H9 (cell line): Measurements from ENCODE around the gene CYTIP. TPM values are rescaled to one million over a fixed set of nuclear protein-coding genes. Genes with fewer than 3 reads are reported as not detected.

ENCODE experiments used
- DNase-seq: peaks from one replicate; pipeline ENCODE4 v3.0.0-alpha.2; 2017
- H2AFZ ChIP-seq: one replicate; pipeline ENCODE4 v1.6.1; 2013; ENCODE audit warnings: mild to moderate bottlenecking, low read length, control low read depth, moderate library complexity
- H2AK5ac ChIP-seq: 2 replicates; pipeline ENCODE4 v1.6.1; 2013; ENCODE audit warnings: low read length, control low read depth, mixed read lengths; ENCODE audit not compliant: insufficient read length
- H2BK120ac ChIP-seq: one replicate; pipeline ENCODE4 v1.6.1; 2013; ENCODE audit warnings: low read depth, mild to moderate bottlenecking, low read length, control low read depth, inconsistent platforms; ENCODE audit not compliant: poor library complexity, severe bottlenecking
- H2BK12ac ChIP-seq: 2 replicates; pipeline ENCODE4 v1.6.1; 2013; ENCODE audit warnings: low read length, control low read depth, mixed read lengths, low read depth; ENCODE audit not compliant: insufficient read length
- H2BK15ac ChIP-seq: 2 replicates; pipeline ENCODE4 v1.6.1; 2013; ENCODE audit warnings: low read depth, low read length, control low read depth
- H2BK20ac ChIP-seq: one replicate; pipeline ENCODE4 v1.6.1; 2013; ENCODE audit warnings: low read depth, mild to moderate bottlenecking, low read length, control low read depth, inconsistent platforms; ENCODE audit not compliant: poor library complexity, severe bottlenecking
- H2BK5ac ChIP-seq: 2 replicates; pipeline ENCODE4 v1.6.1; 2013; ENCODE audit warnings: low read length, control low read depth, mixed read lengths; ENCODE audit not compliant: insufficient read length
- H3K14ac ChIP-seq: 2 replicates; pipeline ENCODE4 v1.6.1; 2013; ENCODE audit warnings: low read length, control low read depth; ENCODE audit not compliant: insufficient read depth
- H3K18ac ChIP-seq: 2 replicates; pipeline ENCODE4 v1.6.1; 2013; ENCODE audit warnings: low read depth, mild to moderate bottlenecking, mixed read lengths, low read length, control low read depth; ENCODE audit not compliant: insufficient read length
- H3K23ac ChIP-seq: 2 replicates; pipeline ENCODE4 v1.6.1; 2013; ENCODE audit warnings: low read length, control low read depth, mixed read lengths, low read depth; ENCODE audit not compliant: insufficient read length
- H3K23me2 ChIP-seq: 2 replicates; pipeline ENCODE4 v1.6.1; 2013; ENCODE audit warnings: low read depth, mild to moderate bottlenecking, mixed read lengths, low read length, control low read depth; ENCODE audit not compliant: insufficient read length, poor library complexity, severe bottlenecking
- H3K27ac ChIP-seq: 2 replicates; pipeline ENCODE4 v1.5.1; 2013; ENCODE audit warnings: low read length, control low read depth, mixed read lengths, low read depth; ENCODE audit not compliant: insufficient read length
- H3K27me3 ChIP-seq: 2 replicates; pipeline ENCODE4 v1.6.1; 2013; ENCODE audit warnings: low read length, control low read depth, inconsistent platforms; ENCODE audit not compliant: insufficient read depth
- H3K4ac ChIP-seq: 2 replicates; pipeline ENCODE4 v1.6.1; 2013; ENCODE audit warnings: low read depth, mild to moderate bottlenecking, control low read depth, inconsistent platforms, low read length, moderate library complexity
- H3K4me1 ChIP-seq: 2 replicates; pipeline ENCODE4 v1.6.1; 2013; ENCODE audit warnings: low read length, control low read depth, inconsistent platforms; ENCODE audit not compliant: insufficient read depth
- H3K4me2 ChIP-seq: 2 replicates; pipeline ENCODE4 v1.6.1; 2013; ENCODE audit warnings: low read length, control low read depth, mixed read lengths; ENCODE audit not compliant: insufficient read length, insufficient read depth
- H3K56ac ChIP-seq: 2 replicates; pipeline ENCODE4 v1.6.1; 2013; ENCODE audit warnings: low read depth, mild to moderate bottlenecking, mixed read lengths, low read length, control low read depth; ENCODE audit not compliant: insufficient read length
- H3K79me1 ChIP-seq: 2 replicates; pipeline ENCODE4 v1.6.1; 2013; ENCODE audit warnings: low read depth, mild to moderate bottlenecking, moderate library complexity, low read length, control low read depth, inconsistent platforms; ENCODE audit not compliant: insufficient read depth, poor library complexity, severe bottlenecking
- H3K79me2 ChIP-seq: 2 replicates; pipeline ENCODE4 v1.6.1; 2013; ENCODE audit warnings: low read length, control low read depth, inconsistent platforms; ENCODE audit not compliant: insufficient read depth
- H3K9ac ChIP-seq: 2 replicates; pipeline ENCODE4 v1.6.1; 2013; ENCODE audit warnings: low read length, control low read depth, mixed read lengths; ENCODE audit not compliant: insufficient read length; ENCODE audit errors: extremely low read depth
- H3K9me3 ChIP-seq: one replicate; pipeline ENCODE4 v1.6.1; 2013; ENCODE audit warnings: low read depth, low read length, inconsistent platforms; ENCODE audit not compliant: control insufficient read depth
- H3T11ph ChIP-seq: one replicate; pipeline ENCODE4 v1.6.1; 2013; ENCODE audit warnings: mild to moderate bottlenecking, low read length, control low read depth, inconsistent platforms
- H4K20me1 ChIP-seq: one replicate; pipeline ENCODE4 v1.6.1; 2013; ENCODE audit not compliant: control insufficient read depth, insufficient read length, insufficient read depth
- H4K5ac ChIP-seq: 2 replicates; pipeline ENCODE4 v1.6.1; 2013; ENCODE audit warnings: low read depth, mild to moderate bottlenecking, mixed read lengths, low read length, control low read depth; ENCODE audit not compliant: insufficient read length
- H4K8ac ChIP-seq: replicated peaks from 2 replicates; pipeline ENCODE4 v1.6.1; 2013; ENCODE audit warnings: low read length, control low read depth, mixed read lengths, low read depth; ENCODE audit not compliant: insufficient read length
- H4K91ac ChIP-seq: 2 replicates; pipeline ENCODE4 v1.6.1; 2013; ENCODE audit warnings: low read depth, mild to moderate bottlenecking, moderate library complexity, mixed read lengths, low read length, control low read depth; ENCODE audit not compliant: insufficient read length
- H3K27ac Mint-ChIP-seq, 3 experiments: 2 replicates in 2 of 3; 3 replicates in 1 of 3; pipeline ENCODE4 v1.8.0; 2020 to 2021; ENCODE audit warnings: mixed read lengths in 3 of 3, mild to moderate bottlenecking in 1 of 3, moderate library complexity in 1 of 3
- H3K27me3 Mint-ChIP-seq: 2 replicates; pipeline ENCODE4 v1.8.0; 2021; ENCODE audit warnings: low read depth, mild to moderate bottlenecking, moderate library complexity, mixed read lengths
- H3K36me3 Mint-ChIP-seq, 3 experiments: 2 replicates in 2 of 3; 3 replicates in 1 of 3; pipeline ENCODE4 v1.8.0; 2020 to 2021; ENCODE audit warnings: low read depth in 3 of 3, mixed read lengths in 3 of 3; ENCODE audit not compliant: insufficient read depth in 1 of 3
- H3K4me1 Mint-ChIP-seq, 2 experiments: 2 replicates each; pipeline ENCODE4 v1.8.0; 2020; ENCODE audit warnings: mixed read lengths in 2 of 2
- H3K4me3 Mint-ChIP-seq, 2 experiments: 2 replicates in 1 of 2; 3 replicates in 1 of 2; pipeline ENCODE4 v1.8.0; 2020 to 2021; ENCODE audit warnings: mild to moderate bottlenecking in 2 of 2, mixed read lengths in 2 of 2, moderate library complexity in 1 of 2
- H3K9me3 Mint-ChIP-seq, 2 experiments: 2 replicates in 1 of 2; 3 replicates in 1 of 2; pipeline ENCODE4 v1.8.0; 2020; ENCODE audit warnings: mild to moderate bottlenecking in 2 of 2, mixed read lengths in 2 of 2, moderate library complexity in 1 of 2
- CTCF ChIP-seq: fragments of 200-600 bp; sonication (generic); conservative IDR thresholded peaks from 3 replicates; pipeline ENCODE4 v1.8.0; 2021; ENCODE audit warnings: antibody characterized with exemption, mild to moderate bottlenecking
- total RNA-seq: library from RNA; stranded (reverse); gene quantifications from 2 replicates; pipeline ENCODE4 v1.2.1, GENCODE V29; 2021

CYTIP gene
- total RNA-seq, 1 experiment from 2014 or later, result 0.28 TPM

- H3K14ac ChIP-seq, result no peak overlapping the region
- Mint-ChIP-seq H3K9me3 (peaks cover 12 to 13% of the 10 kb centered on the region in 2 experiments), H3K4me3 (no peak overlapping the region), H3K4me1 (peaks cover 7 to 9% of the 10 kb centered on the region in 2 experiments), H3K27ac (no peak overlapping the region), H3K27me3 (no peaks in the 10 kb centered on the region), H3K36me3 (peaks cover 0 to 10% (median 5%) of the 10 kb centered on the region in 3 experiments; a peak in 4 of 7 replicates)
- TF ChIP-seq CTCF, result no peak
- no peak overlapping the region for H2BK15ac ChIP-seq
- DNase-seq, result no peak
- H3K23me2 ChIP-seq, result no peaks in the 10 kb centered on the region
- no peaks in the 10 kb centered on the region for H3K4me1 ChIP-seq
- H3K56ac ChIP-seq, result no peak overlapping the region
- H2BK20ac ChIP-seq, result no peak overlapping the region
- H3K4me2 ChIP-seq, result no peak overlapping the region
- H3K9me3 ChIP-seq, result no peaks in the 10 kb centered on the region
- no peak overlapping the region for H2BK5ac ChIP-seq
- no peaks in the 10 kb centered on the region for H3K79me1 ChIP-seq
- H4K5ac ChIP-seq, result no peak overlapping the region
- H3K27me3 ChIP-seq, result no peaks in the 10 kb centered on the region
- no peak overlapping the region for H3K23ac ChIP-seq
- no peak overlapping the region for H4K8ac ChIP-seq
- no peak overlapping the region for H3K27ac ChIP-seq
- H3K79me2 ChIP-seq, result no peaks in the 10 kb centered on the region
- no peaks in the 10 kb centered on the region for H4K20me1 ChIP-seq
- no peak overlapping the region for H3K18ac ChIP-seq
- no peak overlapping the region for H2AK5ac ChIP-seq
- no peak overlapping the region for H3K9ac ChIP-seq
- no peak overlapping the region for H2BK12ac ChIP-seq
- H2AFZ ChIP-seq, result no peak overlapping the region
- no peak overlapping the region for H4K91ac ChIP-seq
- H3K4ac ChIP-seq, result no peak overlapping the region
- H3T11ph ChIP-seq, result no peak overlapping the region
- H2BK120ac ChIP-seq, result no peak overlapping the region
These were observed 16.0 kb downstream of the CYTIP start for GRCh38 chr2:157427922-157428303.
